HCT116 (cell line): ENCODE measurements around the gene GPN1. TPM values are rescaled to one million over a fixed set of nuclear protein-coding genes. Genes with fewer than 3 reads are reported as not detected.

Experiments
- ATAC-seq: fragments of 200-7000 bp; cut with Tn5 transposase; 2 replicates; pipeline ENCODE4 v1.9.1; 2020; ENCODE audit warnings: mild to moderate bottlenecking, moderate library complexity
- BruUV-seq: library from RNA; stranded (reverse); fragments of 400-500 nt; replicated peaks from 2 replicates; lab custom pipeline; 2021; lab: Mats Ljungman, UMichigan
- CTCF ChIA-PET: fragments of 300-600 bp; sonication (Branson Sonifier 250); formaldehyde crosslinking; loops from one replicate; lab custom pipeline; 2021; ENCODE audit warnings: antibody characterized with exemption; lab: Charles Lee
- POLR2A ChIA-PET: fragments of 300-600, 350-600 bp; sonication (Branson Sonifier 250); formaldehyde crosslinking; loops from one replicate; lab custom pipeline; 2021; ENCODE audit warnings: antibody characterized with exemption; lab: Charles Lee
- RAD21 ChIA-PET, 2 experiments: fragments of 300-600 bp; sonication (Branson Sonifier 250); formaldehyde crosslinking; loops; one replicate each; lab custom pipeline; 2023; ENCODE audit warnings: low total read pairs in 2 of 2; ENCODE audit not compliant: uncharacterized antibody in 2 of 2, unreplicated experiment in 2 of 2, low non-redundant PET in 1 of 2; lab: Charles Lee
- DNase-seq: peaks from one replicate; pipeline ENCODE4 v3.0.0-alpha.2; 2010; ENCODE audit warnings: low read depth, low spot score
- H2AFZ ChIP-seq: fragments of 200-600 bp; shearing (Covaris generic), sonication (generic); 2 replicates; pipeline ENCODE4 v1.6.1; 2017; ENCODE audit warnings: low read depth, mixed run types, mixed read lengths, antibody characterized with exemption, low read length; ENCODE audit not compliant: poor library complexity, severe bottlenecking
- H3K27ac ChIP-seq: 2 replicates; pipeline ENCODE4 v1.5.1; 2012; ENCODE audit warnings: low read depth, low read length
- H3K27me3 ChIP-seq: fragments of 200-600 bp; sonication (generic); 2 replicates; pipeline ENCODE4 v1.6.1; 2016; ENCODE audit warnings: mixed run types, low read length, mixed read lengths; ENCODE audit not compliant: insufficient read depth
- H3K36me3 ChIP-seq, 2 experiments: fragments of 200-500 bp in 1 of 2; fragments of 200-600 bp in 1 of 2; sonication (Bioruptor generic) in 1 of 2; sonication (generic) in 1 of 2; 2 replicates each; pipeline versions ENCODE4 v1.5.1 to v1.6.1; 2014 to 2016; ENCODE audit warnings: low read length in 2 of 2, inconsistent platforms in 1 of 2, mixed read lengths in 1 of 2, mixed run types in 1 of 2; ENCODE audit not compliant: insufficient read depth in 2 of 2, control insufficient read depth in 1 of 2
- H3K4me1 ChIP-seq, 2 experiments: fragments of 200-600 bp in 1 of 2; sonication (generic) in 1 of 2; 2 replicates each; pipeline versions ENCODE4 v1.5.1 to v1.6.1; 2012 to 2017; ENCODE audit warnings: low read length in 2 of 2, inconsistent platforms in 1 of 2, mild to moderate bottlenecking in 1 of 2, mixed read lengths in 1 of 2, mixed run types in 1 of 2, moderate library complexity in 1 of 2; ENCODE audit not compliant: insufficient read depth in 2 of 2, control insufficient read depth in 1 of 2
- H3K4me2 ChIP-seq: fragments of 200-600 bp; sonication (generic); 2 replicates; pipeline ENCODE4 v1.6.1; 2017; ENCODE audit warnings: mixed run types, low read length, mixed read lengths
- H3K4me3 ChIP-seq, 2 experiments: fragments of 200-600 bp in 1 of 2; sonication (generic) in 1 of 2; replicated peaks in 1 of 2; 2 replicates each; pipeline ENCODE4 v1.5.1; 2011 to 2016; ENCODE audit warnings: low read length in 2 of 2, control low read depth in 1 of 2, low read depth in 1 of 2, mild to moderate bottlenecking in 1 of 2, mixed read lengths in 1 of 2, mixed run types in 1 of 2
- H3K79me2 ChIP-seq: fragments of 200-600 bp; sonication (generic); 2 replicates; pipeline ENCODE4 v1.6.1; 2017; ENCODE audit warnings: mild to moderate bottlenecking, mixed run types, low read length, moderate library complexity, mixed read lengths; ENCODE audit not compliant: insufficient read depth
- H3K9ac ChIP-seq: fragments of 200-600 bp; sonication (generic); 2 replicates; pipeline ENCODE4 v1.6.1; 2016; ENCODE audit warnings: low read length, mixed read lengths
- H3K9me2 ChIP-seq: fragments of 200-600 bp; sonication (generic), shearing (Covaris generic); 2 replicates; pipeline ENCODE4 v1.6.1; 2017; ENCODE audit warnings: mixed run types, mild to moderate bottlenecking, moderate library complexity; ENCODE audit not compliant: insufficient read depth
- H3K9me3 ChIP-seq, 2 experiments: fragments of 200-500 bp in 1 of 2; fragments of 200-600 bp in 1 of 2; sonication (Bioruptor generic) in 1 of 2; sonication (generic) in 1 of 2; 2 replicates each; pipeline ENCODE4 v1.6.1; 2014 to 2017; ENCODE audit warnings: low read length in 2 of 2, mixed read lengths in 2 of 2, inconsistent platforms in 1 of 2, low read depth in 1 of 2, mild to moderate bottlenecking in 1 of 2, mixed run types in 1 of 2, moderate library complexity in 1 of 2; ENCODE audit not compliant: control insufficient read depth in 1 of 2, insufficient read depth in 1 of 2
- H4K20me1 ChIP-seq: fragments of 200-600 bp; sonication (generic), shearing (Covaris generic); 2 replicates; pipeline ENCODE4 v1.6.1; 2017; ENCODE audit warnings: mixed run types, mild to moderate bottlenecking, moderate library complexity; ENCODE audit not compliant: insufficient read depth
- CBX3 ChIP-seq: IDR thresholded peaks from 2 replicates; pipeline ENCODE4 v1.6.1; 2012; ENCODE audit warnings: low read depth
- CEBPB ChIP-seq: IDR thresholded peaks from 2 replicates; pipeline ENCODE4 v1.6.1; 2012; ENCODE audit warnings: low read depth
- EGR1 ChIP-seq: IDR thresholded peaks from 2 replicates; pipeline ENCODE4 v1.6.1; 2012; ENCODE audit warnings: low read depth
- ELF1 ChIP-seq: IDR thresholded peaks from 2 replicates; pipeline ENCODE4 v1.6.1; 2012; ENCODE audit warnings: low read depth, borderline replicate concordance
- EZH2phosphoT487 ChIP-seq: fragments of 200-600 bp; IDR thresholded peaks from 2 replicates; pipeline ENCODE4 v1.6.1; 2018; ENCODE audit warnings: antibody characterized with exemption, borderline replicate concordance
- FOSL1 ChIP-seq: IDR thresholded peaks from 2 replicates; pipeline ENCODE4 v1.6.1; 2012; ENCODE audit warnings: low read depth
- JUND ChIP-seq: IDR thresholded peaks from 2 replicates; pipeline ENCODE4 v1.6.1; 2012
- POLR2AphosphoS5 ChIP-seq: IDR thresholded peaks from 2 replicates; pipeline ENCODE4 v1.6.1; 2011; ENCODE audit warnings: mild to moderate bottlenecking, low read depth, low read length, moderate library complexity
- RAD21 ChIP-seq: IDR thresholded peaks from 2 replicates; pipeline ENCODE4 v1.6.1; 2012; ENCODE audit warnings: low read depth, mild to moderate bottlenecking
- SP1 ChIP-seq: IDR thresholded peaks from 2 replicates; pipeline ENCODE4 v1.6.1; 2012; ENCODE audit warnings: low read depth
- SRF ChIP-seq: IDR thresholded peaks from 2 replicates; pipeline ENCODE4 v1.6.1; 2012; ENCODE audit warnings: low read depth
- YY1 ChIP-seq: IDR thresholded peaks from 2 replicates; pipeline ENCODE4 v1.6.1; 2011; ENCODE audit warnings: low read length, low read depth, moderate library complexity, mild to moderate bottlenecking; ENCODE audit not compliant: insufficient replicate concordance; ENCODE audit errors: extremely low read depth
- ZFX ChIP-seq: fragments of 450-650 bp; IDR thresholded peaks from 2 replicates; pipeline ENCODE4 v1.6.1; 2017
- ZNF274 ChIP-seq: fragments of 200-500 bp; sonication (Bioruptor generic); IDR thresholded peaks from 2 replicates; pipeline ENCODE4 v1.6.1; 2014; ENCODE audit warnings: mild to moderate bottlenecking, low read depth, low read length, inconsistent platforms
- intact Hi-C: fragments of 100-400 bp; cut with micrococcal nuclease; formaldehyde crosslinking; loops from 2 replicates; pipeline ENCODE4 v1.10.0; 2022
- total RNA-seq: library from RNA; stranded (reverse); gene quantifications from one replicate; pipeline ENCODE4 v1.2.1, GENCODE V29; 2021; ENCODE audit not compliant: unreplicated experiment
- TF ChIP-seq, protein P1 (sequence below): IDR thresholded peaks from 2 replicates; pipeline ENCODE4 v1.6.1; 2012
- TF ChIP-seq, protein P2 (sequence below): IDR thresholded peaks from 2 replicates; pipeline ENCODE4 v1.6.1; 2012
- TF ChIP-seq, protein P3 (sequence below), 3 experiments: fragments of 200-600 bp in 1 of 3; sonication (generic) in 1 of 3; IDR thresholded peaks in 2 of 3; conservative IDR thresholded peaks in 1 of 3; 2 replicates each; pipeline ENCODE4 v1.5.1; 2012 to 2017; ENCODE audit warnings: low read depth in 2 of 3, low read length in 2 of 3, antibody characterized with exemption in 1 of 3, borderline replicate concordance in 1 of 3, control low read depth in 1 of 3, mild to moderate bottlenecking in 1 of 3, mixed read lengths in 1 of 3, mixed run types in 1 of 3, moderate library complexity in 1 of 3; ENCODE audit not compliant: insufficient read depth in 1 of 3

Gene GPN1
- total RNA-seq, 1 experiment from 2014 or later, result 34.3 TPM

DNA sequence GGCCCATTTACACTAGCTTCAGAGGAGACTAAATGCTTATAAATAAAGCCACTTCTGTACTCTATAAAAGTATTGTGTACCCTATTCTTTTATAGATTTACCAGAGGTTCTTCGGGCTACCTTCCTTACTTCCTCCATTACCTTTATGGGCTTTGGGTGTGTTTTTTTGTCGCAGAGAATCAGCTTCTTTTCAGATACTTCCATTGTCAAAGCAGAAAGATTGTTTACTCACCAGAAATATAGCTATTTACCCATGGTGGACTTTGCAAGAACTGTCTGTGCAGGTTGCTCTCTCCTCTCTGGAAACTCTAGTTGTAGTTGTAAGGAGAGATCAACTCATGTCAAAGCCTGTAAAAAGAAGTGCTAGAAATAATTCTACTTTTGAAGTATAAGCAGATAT, 14.9 kb upstream of the GPN1 start:
- ChIA-PET POLR2A (no interaction called here), RAD21 (no interaction called here), CTCF (no interaction called here)
- ATAC-seq (no peak), DNase-seq (no peak)
- Histone ChIP-seq H3K36me3 (peaks cover 35 to 40% of the 10 kb centered on the region in 2 experiments; a peak in 3 of 4 replicates), H3K27me3 (no peaks in the 10 kb centered on the region), H3K79me2 (peaks cover 24% of the 10 kb centered on the region), H3K4me1 (no peaks in the 10 kb centered on the region), H3K4me2 (no peak overlapping the region), H3K4me3 (no peak overlapping the region), H3K9ac (no peak overlapping the region), H2AFZ (no peak overlapping the region), H3K9me3 (no peaks in the 10 kb centered on the region), H4K20me1 (0 out of 2 replicates have a peak, but pooled peaks cover 6% of the 10 kb centered on the region), H3K9me2 (no peaks in the 10 kb centered on the region), H3K27ac (no peak overlapping the region)
- TF ChIP-seq EGR1, result no peak
- TF ChIP-seq CEBPB, result no peak
- TF ChIP-seq SRF, result no peak
- TF ChIP-seq, protein P1, sequence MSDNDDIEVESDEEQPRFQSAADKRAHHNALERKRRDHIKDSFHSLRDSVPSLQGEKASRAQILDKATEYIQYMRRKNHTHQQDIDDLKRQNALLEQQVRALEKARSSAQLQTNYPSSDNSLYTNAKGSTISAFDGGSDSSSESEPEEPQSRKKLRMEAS, result no peak
- no peak for TF ChIP-seq POLR2AphosphoS5
- no peak for TF ChIP-seq RAD21
- intact Hi-C loops, result no loop called here
- BruUV-seq, result no TSS peak

DNA sequence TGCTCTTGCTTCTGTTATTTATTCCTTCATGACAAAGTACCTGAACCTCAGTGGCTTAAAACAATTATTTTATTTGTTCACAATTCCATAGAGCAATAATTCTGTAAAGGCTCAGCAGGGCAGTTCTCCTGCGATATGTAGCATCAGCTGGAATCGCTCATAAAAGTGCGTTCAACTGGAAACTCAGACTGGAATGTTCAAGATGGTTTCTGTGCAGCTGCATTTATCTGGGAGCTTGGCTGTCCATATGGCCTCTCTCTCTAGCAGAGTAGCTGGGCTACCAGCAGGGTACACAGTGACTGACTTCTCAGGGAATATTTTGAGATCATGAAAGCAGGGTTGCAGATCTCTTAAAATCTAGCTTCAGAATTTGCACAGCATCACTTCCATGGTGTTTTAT, 13.5 kb upstream of the GPN1 start:
- POLR2A ChIA-PET, result no interaction called here
- TF ChIP-seq, protein P2, sequence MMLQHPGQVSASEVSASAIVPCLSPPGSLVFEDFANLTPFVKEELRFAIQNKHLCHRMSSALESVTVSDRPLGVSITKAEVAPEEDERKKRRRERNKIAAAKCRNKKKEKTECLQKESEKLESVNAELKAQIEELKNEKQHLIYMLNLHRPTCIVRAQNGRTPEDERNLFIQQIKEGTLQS, result no peak
- TF ChIP-seq, protein P3, sequence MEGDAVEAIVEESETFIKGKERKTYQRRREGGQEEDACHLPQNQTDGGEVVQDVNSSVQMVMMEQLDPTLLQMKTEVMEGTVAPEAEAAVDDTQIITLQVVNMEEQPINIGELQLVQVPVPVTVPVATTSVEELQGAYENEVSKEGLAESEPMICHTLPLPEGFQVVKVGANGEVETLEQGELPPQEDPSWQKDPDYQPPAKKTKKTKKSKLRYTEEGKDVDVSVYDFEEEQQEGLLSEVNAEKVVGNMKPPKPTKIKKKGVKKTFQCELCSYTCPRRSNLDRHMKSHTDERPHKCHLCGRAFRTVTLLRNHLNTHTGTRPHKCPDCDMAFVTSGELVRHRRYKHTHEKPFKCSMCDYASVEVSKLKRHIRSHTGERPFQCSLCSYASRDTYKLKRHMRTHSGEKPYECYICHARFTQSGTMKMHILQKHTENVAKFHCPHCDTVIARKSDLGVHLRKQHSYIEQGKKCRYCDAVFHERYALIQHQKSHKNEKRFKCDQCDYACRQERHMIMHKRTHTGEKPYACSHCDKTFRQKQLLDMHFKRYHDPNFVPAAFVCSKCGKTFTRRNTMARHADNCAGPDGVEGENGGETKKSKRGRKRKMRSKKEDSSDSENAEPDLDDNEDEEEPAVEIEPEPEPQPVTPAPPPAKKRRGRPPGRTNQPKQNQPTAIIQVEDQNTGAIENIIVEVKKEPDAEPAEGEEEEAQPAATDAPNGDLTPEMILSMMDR (IDR thresholded peaks at IDR 0.05 in 2 of 3, conservative IDR thresholded peaks at IDR 0.05 in 1 of 3; ENCODE audit: borderline replicate concordance in 1 of 3, insufficient read depth in 1 of 3, low read depth in 2 of 3, low read length in 2 of 3), result no peak
- TF ChIP-seq RAD21, result no peak
- TF ChIP-seq EZH2phosphoT487, result no peak
- TF ChIP-seq, protein P1, result no peak
- no peak for TF ChIP-seq SP1
- TF ChIP-seq YY1, result no peak
- TF ChIP-seq ZFX, result no peak
- TF ChIP-seq POLR2AphosphoS5, result no peak
- no peak for TF ChIP-seq JUND
- TF ChIP-seq EGR1, result no peak
- TF ChIP-seq FOSL1, result no peak
- no peak for TF ChIP-seq CBX3
- no peak for TF ChIP-seq ELF1
- no peak for TF ChIP-seq SRF
- no peak for TF ChIP-seq ZNF274

More for the DNA sequence above, 13.5 kb upstream of the GPN1 start:
- ChIA-PET CTCF (no interaction called here), RAD21 (no interaction called here)
- no peaks in the 10 kb centered on the region for H3K9me3 ChIP-seq
- H4K20me1 ChIP-seq, result 0 out of 2 replicates have a peak, but pooled peaks cover 6% of the 10 kb centered on the region
- no peaks in the 10 kb centered on the region for H3K27me3 ChIP-seq
- BruUV-seq, result no TSS peak
- no peaks in the 10 kb centered on the region for H3K9me2 ChIP-seq
- no peaks in the 10 kb centered on the region for H3K4me1 ChIP-seq
- H2AFZ ChIP-seq, result no peak overlapping the region
- H3K9ac ChIP-seq, result no peak overlapping the region
- peaks cover 36 to 50% of the 10 kb centered on the region in 2 experiments; a peak in 3 of 4 replicates for H3K36me3 ChIP-seq
- no peak overlapping the region for H3K4me2 ChIP-seq
- H3K79me2 ChIP-seq, result peaks cover 24% of the 10 kb centered on the region
- no peak overlapping the region for H3K27ac ChIP-seq
- no peak for DNase-seq
- no peak overlapping the region for H3K4me3 ChIP-seq
- no peak for ATAC-seq
- intact Hi-C loops, result no loop called here
